Hematopoietic multipotent progenitor cell treated with erythropoietin and hydrocortisone succinate and interleukin-3 and kit ligand, for 8 days (in vitro differentiated cells): Measurements from ENCODE around the gene AUTS2.
A peak's percentile ranks its signal among the peaks of the same experiment; 100 is the strongest.

Experiments used
- DNase-seq: peaks from one replicate; pipeline ENCODE4 v3.0.0-alpha.2; 2015

AUTS2 gene

GRCh38 chr7:69825113-69825972 is 227.1 kb downstream of the AUTS2 start:
- DNase-seq: peak; percentile 29

GRCh38 chr7:69826283-69826682 is 228.0 kb downstream of the AUTS2 start:
- no peak for DNase-seq

- DNase-seq: no peak
Measured at GRCh38 chr7:69827140-69827539, 228.9 kb downstream of the AUTS2 start.

- peak; percentile 37 for DNase-seq
Measured at GRCh38 chr7:69827558-69827957, 229.3 kb downstream of the AUTS2 start.

GRCh38 chr7:69832356-69832755 is 234.1 kb downstream of the AUTS2 start:
- DNase-seq: no peak

- DNase-seq: no peak
Measured at GRCh38 chr7:69833964-69834363, 235.7 kb downstream of the AUTS2 start.

GRCh38 chr7:69836702-69837101 is 238.4 kb downstream of the AUTS2 start:
- DNase-seq: no peak

- DNase-seq: no peak
Measured at GRCh38 chr7:69837387-69838068, 239.3 kb downstream of the AUTS2 start.

GRCh38 chr7:69839782-69840181 is 241.5 kb downstream of the AUTS2 start:
- DNase-seq: no peak

- no peak for DNase-seq
Measured at GRCh38 chr7:69840248-69840647, 242.0 kb downstream of the AUTS2 start.

GRCh38 chr7:69843653-69844052 is 245.4 kb downstream of the AUTS2 start:
- DNase-seq: no peak

- no peak for DNase-seq
Measured at GRCh38 chr7:69844264-69844868, 246.1 kb downstream of the AUTS2 start.

GRCh38 chr7:69845721-69846495 is 247.6 kb downstream of the AUTS2 start:
- no peak for DNase-seq

GRCh38 chr7:69847921-69848612 is 249.8 kb downstream of the AUTS2 start:
- no peak for DNase-seq

- DNase-seq: no peak
Measured at GRCh38 chr7:69849268-69849667, 251.0 kb downstream of the AUTS2 start.

GRCh38 chr7:69857014-69857413 is 258.7 kb downstream of the AUTS2 start:
- no peak for DNase-seq

- no peak for DNase-seq
Measured at GRCh38 chr7:69858471-69858870, 260.2 kb downstream of the AUTS2 start.

GRCh38 chr7:69859342-69859741 is 261.1 kb downstream of the AUTS2 start:
- no peak for DNase-seq

GRCh38 chr7:69860486-69860885 is 262.2 kb downstream of the AUTS2 start:
- DNase-seq: no peak

- no peak for DNase-seq
Measured at GRCh38 chr7:69860941-69861622, 262.8 kb downstream of the AUTS2 start.

- DNase-seq: peak; percentile 49
Measured at GRCh38 chr7:69862413-69863064, 264.3 kb downstream of the AUTS2 start.
